ENCODE measurements around the gene PSMD2.

The PSMD2 gene

GRCh38 chr3:184357248-184358123 is 58.4 kb downstream of the PSMD2 start:
- FAIRE-seq, result no peak
- DNase-seq (ENCODE audit: insufficient read length, low spot score), result no peak
- no peak for TF ChIP-seq POLR2A (IDR thresholded peaks at IDR 0.05; ENCODE audit: low read depth, low read length)
- TF ChIP-seq PAX5 (IDR thresholded peaks at IDR 0.05; ENCODE audit: insufficient read depth, low read length, severe bottlenecking), result no peak

GRCh38 chr3:184358124-184358767 is 59.2 kb downstream of the PSMD2 start:
- no peak for DNase-seq (ENCODE audit: insufficient read length, low spot score)
- TF ChIP-seq POLR2AphosphoS5 (IDR thresholded peaks at IDR 0.05; ENCODE audit: low read depth, low read length) (no peak), POLR2A (IDR thresholded peaks at IDR 0.05; ENCODE audit: low read depth, low read length) (no peak), PAX5 (IDR thresholded peaks at IDR 0.05; ENCODE audit: insufficient read depth, low read length, severe bottlenecking) (no peak), POU2F2 (IDR thresholded peaks at IDR 0.05; ENCODE audit: low read depth, low read length) (no peak), SPI1 (IDR thresholded peaks at IDR 0.05; ENCODE audit: low read depth, low read length) (no peak), TAF1 (IDR thresholded peaks at IDR 0.05; ENCODE audit: low read depth, low read length) (no peak)
- no peak for FAIRE-seq

Data from GM12891 (cell line).